OCI-LY1 (cell line): Measurements from ENCODE around the gene SLC38A7.
A peak's percentile ranks its signal among the peaks of the same experiment; 100 is the strongest.
"Not testable (repeated sequence)": the region's sequence is repeated elsewhere in the genome, so short reads cannot be mapped to it uniquely, and the experiment has no call there.

Experiments
- H2AFZ ChIP-seq: fragments of 200-600 bp; sonication (generic), shearing (Covaris generic); 2 replicates; pipeline ENCODE4 v1.6.0; 2014; ENCODE audit warnings: antibody characterized with exemption, mild to moderate bottlenecking, low read length
- H3F3A ChIP-seq: fragments of 200-600 bp; sonication (generic), shearing (Covaris generic); 2 replicates; pipeline ENCODE4 v1.6.0; 2014; ENCODE audit warnings: mild to moderate bottlenecking, antibody characterized with exemption, low read length, moderate library complexity; ENCODE audit not compliant: insufficient read depth
- H3K27ac ChIP-seq: fragments of 200-600 bp; sonication (generic); 2 replicates; pipeline ENCODE4 v1.5.1; 2014; ENCODE audit warnings: low read length, mixed run types, mild to moderate bottlenecking, low read depth; ENCODE audit not compliant: poor library complexity, severe bottlenecking
- H3K27me3 ChIP-seq: fragments of 200-600 bp; sonication (generic); 2 replicates; pipeline ENCODE4 v1.6.0; 2014; ENCODE audit warnings: antibody characterized with exemption, mild to moderate bottlenecking, low read length, moderate library complexity; ENCODE audit not compliant: insufficient read depth
- H3K36me3 ChIP-seq: fragments of 200-600 bp; sonication (generic); 2 replicates; pipeline ENCODE4 v1.6.1; 2014; ENCODE audit warnings: mild to moderate bottlenecking, antibody characterized with exemption, low read length, moderate library complexity, mixed read lengths; ENCODE audit not compliant: insufficient read depth
- H3K4me1 ChIP-seq: fragments of 200-600 bp; sonication (generic); 2 replicates; pipeline ENCODE4 v1.5.1; 2014; ENCODE audit warnings: mild to moderate bottlenecking, low read length, moderate library complexity; ENCODE audit not compliant: insufficient read depth, severe bottlenecking
- H3K4me2 ChIP-seq: fragments of 200-600 bp; sonication (generic), shearing (Covaris generic); 2 replicates; pipeline ENCODE4 v1.6.1; 2014; ENCODE audit warnings: low read length
- H3K4me3 ChIP-seq: fragments of 200-600 bp; sonication (generic); 2 replicates; pipeline ENCODE4 v1.5.1; 2014; ENCODE audit warnings: low read length, low read depth, mild to moderate bottlenecking, mixed read lengths; ENCODE audit not compliant: poor library complexity, severe bottlenecking
- H3K79me2 ChIP-seq: fragments of 200-600 bp; shearing (Covaris generic); 2 replicates; pipeline ENCODE4 v1.6.1; 2016; ENCODE audit warnings: mixed run types, low read length, mixed read lengths; ENCODE audit not compliant: insufficient read depth
- H3K9ac ChIP-seq: fragments of 200-600 bp; sonication (generic), shearing (Covaris generic); 2 replicates; pipeline ENCODE4 v1.6.1; 2014; ENCODE audit warnings: mild to moderate bottlenecking, low read length, mixed read lengths
- H3K9me2 ChIP-seq: fragments of 200-600 bp; sonication (generic), shearing (Covaris generic); 2 replicates; pipeline ENCODE4 v1.6.1; 2014; ENCODE audit warnings: low read depth, mild to moderate bottlenecking, low read length, mixed read lengths
- H3K9me3 ChIP-seq: fragments of 200-600 bp; shearing (Covaris generic); 2 replicates; pipeline ENCODE4 v1.6.1; 2014; ENCODE audit warnings: low read length, mixed read lengths
- H4K20me1 ChIP-seq: fragments of 200-600 bp; sonication (generic), shearing (Covaris generic); 2 replicates; pipeline ENCODE4 v1.6.0; 2016; ENCODE audit warnings: mild to moderate bottlenecking, low read length; ENCODE audit not compliant: insufficient read depth
- EZH2 ChIP-seq: fragments of 200-600 bp; sonication (generic), shearing (Covaris generic); IDR thresholded peaks from 2 replicates; pipeline ENCODE4 v1.8.0; 2017; ENCODE audit warnings: borderline replicate concordance, mixed run types, mild to moderate bottlenecking, antibody characterized with exemption, low read length, moderate library complexity, mixed read lengths
- TF ChIP-seq, protein P1 (sequence below): fragments of 200-600 bp; sonication (generic), shearing (Covaris generic); IDR thresholded peaks from 2 replicates; pipeline ENCODE4 v1.5.1; 2017; ENCODE audit warnings: mild to moderate bottlenecking, antibody characterized with exemption, low read length, moderate library complexity, mixed read lengths

The SLC38A7 gene

DNA sequence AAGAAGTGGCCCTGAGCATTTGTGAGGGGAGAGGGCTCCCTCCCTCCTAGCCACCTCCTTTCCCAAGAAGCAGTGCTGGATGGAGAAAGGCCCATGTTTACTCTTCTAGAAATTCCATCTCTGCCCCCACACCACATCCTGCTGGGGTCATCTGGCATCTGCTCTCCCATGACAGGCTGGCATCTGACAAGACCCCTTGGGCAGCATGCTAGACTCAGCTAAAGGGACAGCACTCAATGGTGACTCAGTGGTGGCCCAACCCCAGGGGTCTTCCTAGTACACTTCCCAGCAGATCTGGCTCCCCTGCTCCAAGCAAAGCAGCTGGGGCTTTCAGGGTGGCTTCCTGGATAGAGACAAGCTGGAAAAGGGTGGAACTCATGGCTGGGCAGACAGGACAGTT, 14.4 kb downstream of the SLC38A7 start:
- Histone ChIP-seq H3K27me3 (no peaks in the 10 kb centered on the region), H3K9me2 (no peaks in the 10 kb centered on the region), H3K27ac (no peak overlapping the region), H3K4me1 (no peaks in the 10 kb centered on the region), H2AFZ (no peak overlapping the region), H3K79me2 (no peaks in the 10 kb centered on the region), H4K20me1 (no peaks in the 10 kb centered on the region), H3K36me3 (peaks cover 4% of the 10 kb centered on the region; the same call in 1 of the 2 replicates), H3F3A (no peaks in the 10 kb centered on the region), H3K4me2 (no peak overlapping the region), H3K9ac (no peak overlapping the region), H3K4me3 (no peak overlapping the region), H3K9me3 (no peaks in the 10 kb centered on the region)
- TF ChIP-seq EZH2, result no peak
- TF ChIP-seq, protein P1, sequence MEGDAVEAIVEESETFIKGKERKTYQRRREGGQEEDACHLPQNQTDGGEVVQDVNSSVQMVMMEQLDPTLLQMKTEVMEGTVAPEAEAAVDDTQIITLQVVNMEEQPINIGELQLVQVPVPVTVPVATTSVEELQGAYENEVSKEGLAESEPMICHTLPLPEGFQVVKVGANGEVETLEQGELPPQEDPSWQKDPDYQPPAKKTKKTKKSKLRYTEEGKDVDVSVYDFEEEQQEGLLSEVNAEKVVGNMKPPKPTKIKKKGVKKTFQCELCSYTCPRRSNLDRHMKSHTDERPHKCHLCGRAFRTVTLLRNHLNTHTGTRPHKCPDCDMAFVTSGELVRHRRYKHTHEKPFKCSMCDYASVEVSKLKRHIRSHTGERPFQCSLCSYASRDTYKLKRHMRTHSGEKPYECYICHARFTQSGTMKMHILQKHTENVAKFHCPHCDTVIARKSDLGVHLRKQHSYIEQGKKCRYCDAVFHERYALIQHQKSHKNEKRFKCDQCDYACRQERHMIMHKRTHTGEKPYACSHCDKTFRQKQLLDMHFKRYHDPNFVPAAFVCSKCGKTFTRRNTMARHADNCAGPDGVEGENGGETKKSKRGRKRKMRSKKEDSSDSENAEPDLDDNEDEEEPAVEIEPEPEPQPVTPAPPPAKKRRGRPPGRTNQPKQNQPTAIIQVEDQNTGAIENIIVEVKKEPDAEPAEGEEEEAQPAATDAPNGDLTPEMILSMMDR, result no peak

DNA sequence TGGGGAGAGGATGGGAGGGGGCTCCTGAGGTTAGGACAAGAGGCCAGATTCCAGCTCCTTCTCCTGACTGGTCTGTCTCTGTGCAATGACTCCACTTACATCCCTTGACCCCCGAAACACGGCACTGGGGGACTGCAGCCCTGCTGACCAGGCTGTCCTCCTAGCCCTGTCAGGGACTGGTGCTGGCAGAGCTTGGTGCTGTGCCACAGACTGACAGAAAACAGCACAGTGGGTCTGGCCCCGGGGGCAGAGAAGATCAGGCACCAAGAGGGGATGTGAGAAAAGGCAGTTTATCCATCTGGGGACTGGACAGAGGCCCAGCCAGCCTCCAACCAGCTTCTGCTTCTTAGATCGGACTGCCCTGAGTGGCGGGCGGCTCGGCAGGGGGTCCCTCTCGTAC, 19.4 kb downstream of the SLC38A7 start:
- Histone ChIP-seq H3K9me3 (no peaks in the 10 kb centered on the region), H3K4me3 (no peak overlapping the region), H4K20me1 (no peaks in the 10 kb centered on the region), H3K4me2 (no peak overlapping the region), H3K79me2 (no peaks in the 10 kb centered on the region), H3K36me3 (peaks cover 4% of the 10 kb centered on the region; the same call in 1 of the 2 replicates), H2AFZ (no peak overlapping the region), H3F3A (no peaks in the 10 kb centered on the region), H3K4me1 (no peaks in the 10 kb centered on the region), H3K9me2 (no peaks in the 10 kb centered on the region), H3K9ac (no peak overlapping the region), H3K27me3 (no peaks in the 10 kb centered on the region), H3K27ac (no peak overlapping the region)
- TF ChIP-seq EZH2, result no peak
- TF ChIP-seq, protein P1, result no peak

DNA sequence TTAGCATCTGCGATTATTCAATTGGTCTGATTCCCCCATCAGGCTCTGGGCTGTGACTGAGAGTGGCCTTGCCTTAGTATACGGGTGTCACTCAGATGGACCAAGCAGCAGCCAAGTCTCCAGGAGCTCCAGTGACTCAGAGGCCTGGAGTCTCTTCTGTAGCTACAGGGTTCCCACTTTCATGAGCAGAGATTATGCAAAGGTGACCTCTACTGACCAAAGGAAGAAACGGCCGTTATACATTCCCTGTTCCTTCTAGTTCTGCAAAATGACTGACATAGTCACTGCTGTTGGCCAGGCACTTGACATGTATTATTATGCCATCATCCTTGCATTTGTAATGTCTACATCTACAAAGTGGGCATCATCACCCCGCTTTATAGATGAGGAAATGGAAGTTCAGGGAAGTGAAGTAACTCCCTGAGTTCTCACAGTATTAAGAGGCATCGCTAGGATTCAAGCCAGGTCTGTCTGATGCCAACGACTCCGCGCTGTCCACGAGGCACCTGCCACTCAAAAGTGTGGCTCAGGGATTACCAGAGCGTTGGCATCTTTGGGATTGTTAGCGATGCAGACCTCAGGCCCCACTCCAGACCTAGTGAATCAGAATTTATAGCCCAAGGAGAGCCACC, 23.3 kb downstream of the SLC38A7 start:
- H3K27me3 ChIP-seq, result no peaks in the 10 kb centered on the region
- no peak overlapping the region for H3K9ac ChIP-seq
- no peaks in the 10 kb centered on the region for H3K79me2 ChIP-seq
- no peak overlapping the region for H3K4me2 ChIP-seq
- no peak overlapping the region for H3K4me3 ChIP-seq
- H3K9me3 ChIP-seq, result no peaks in the 10 kb centered on the region
- no peaks in the 10 kb centered on the region for H3F3A ChIP-seq
- H3K9me2 ChIP-seq, result no peaks in the 10 kb centered on the region
- H4K20me1 ChIP-seq, result no peaks in the 10 kb centered on the region
- TF ChIP-seq, protein P1, result peak; percentile 71
- TF ChIP-seq EZH2, result no peak
- H2AFZ ChIP-seq, result no peak overlapping the region
- H3K27ac ChIP-seq, result no peak overlapping the region
- H3K4me1 ChIP-seq, result no peaks in the 10 kb centered on the region
- no peaks in the 10 kb centered on the region; the same call in 1 of the 2 replicates for H3K36me3 ChIP-seq

DNA sequence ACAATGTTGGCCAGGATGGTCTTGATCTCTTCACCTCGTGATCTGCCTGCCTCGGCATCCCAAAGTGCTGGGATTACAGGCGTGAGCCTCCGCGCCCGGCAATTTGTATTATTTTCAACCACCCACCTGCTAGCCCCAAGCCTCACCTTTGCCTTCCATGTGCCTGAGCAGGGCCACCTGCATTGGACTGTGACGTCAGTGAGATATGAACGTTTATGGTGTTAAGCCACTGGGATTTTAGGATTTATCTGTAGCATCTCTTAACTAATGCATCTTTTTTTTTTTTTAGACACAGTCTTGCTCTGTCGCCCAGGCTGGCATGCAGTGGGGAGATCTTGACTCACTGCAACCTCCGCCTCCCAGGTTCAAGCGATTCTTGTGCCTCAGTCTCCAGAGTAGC, 24.7 kb downstream of the SLC38A7 start:
- H3K9ac ChIP-seq, H3F3A ChIP-seq, H3K79me2 ChIP-seq, H3K27ac ChIP-seq, H3K9me3 ChIP-seq, H3K9me2 ChIP-seq, H4K20me1 ChIP-seq, H3K36me3 ChIP-seq, H3K27me3 ChIP-seq, H2AFZ ChIP-seq, H3K4me3 ChIP-seq, H3K4me1 ChIP-seq, H3K4me2 ChIP-seq: not testable (repeated sequence)
